HG03159 (cell line): Measurements from ENCODE around the gene BDH1.
"Not testable (repeated sequence)": the region's sequence is repeated elsewhere in the genome, so short reads cannot be mapped to it uniquely, and the experiment has no call there.

ENCODE experiments used
- ATAC-seq: cut with Tn5 transposase; IDR thresholded peaks from one replicate; pipeline ENCODE4 v1.9.1; 2021; ENCODE audit warnings: mild to moderate bottlenecking, moderate library complexity; ENCODE audit not compliant: unreplicated experiment

BDH1 gene, protein sequence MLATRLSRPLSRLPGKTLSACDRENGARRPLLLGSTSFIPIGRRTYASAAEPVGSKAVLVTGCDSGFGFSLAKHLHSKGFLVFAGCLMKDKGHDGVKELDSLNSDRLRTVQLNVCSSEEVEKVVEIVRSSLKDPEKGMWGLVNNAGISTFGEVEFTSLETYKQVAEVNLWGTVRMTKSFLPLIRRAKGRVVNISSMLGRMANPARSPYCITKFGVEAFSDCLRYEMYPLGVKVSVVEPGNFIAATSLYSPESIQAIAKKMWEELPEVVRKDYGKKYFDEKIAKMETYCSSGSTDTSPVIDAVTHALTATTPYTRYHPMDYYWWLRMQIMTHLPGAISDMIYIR

DNA sequence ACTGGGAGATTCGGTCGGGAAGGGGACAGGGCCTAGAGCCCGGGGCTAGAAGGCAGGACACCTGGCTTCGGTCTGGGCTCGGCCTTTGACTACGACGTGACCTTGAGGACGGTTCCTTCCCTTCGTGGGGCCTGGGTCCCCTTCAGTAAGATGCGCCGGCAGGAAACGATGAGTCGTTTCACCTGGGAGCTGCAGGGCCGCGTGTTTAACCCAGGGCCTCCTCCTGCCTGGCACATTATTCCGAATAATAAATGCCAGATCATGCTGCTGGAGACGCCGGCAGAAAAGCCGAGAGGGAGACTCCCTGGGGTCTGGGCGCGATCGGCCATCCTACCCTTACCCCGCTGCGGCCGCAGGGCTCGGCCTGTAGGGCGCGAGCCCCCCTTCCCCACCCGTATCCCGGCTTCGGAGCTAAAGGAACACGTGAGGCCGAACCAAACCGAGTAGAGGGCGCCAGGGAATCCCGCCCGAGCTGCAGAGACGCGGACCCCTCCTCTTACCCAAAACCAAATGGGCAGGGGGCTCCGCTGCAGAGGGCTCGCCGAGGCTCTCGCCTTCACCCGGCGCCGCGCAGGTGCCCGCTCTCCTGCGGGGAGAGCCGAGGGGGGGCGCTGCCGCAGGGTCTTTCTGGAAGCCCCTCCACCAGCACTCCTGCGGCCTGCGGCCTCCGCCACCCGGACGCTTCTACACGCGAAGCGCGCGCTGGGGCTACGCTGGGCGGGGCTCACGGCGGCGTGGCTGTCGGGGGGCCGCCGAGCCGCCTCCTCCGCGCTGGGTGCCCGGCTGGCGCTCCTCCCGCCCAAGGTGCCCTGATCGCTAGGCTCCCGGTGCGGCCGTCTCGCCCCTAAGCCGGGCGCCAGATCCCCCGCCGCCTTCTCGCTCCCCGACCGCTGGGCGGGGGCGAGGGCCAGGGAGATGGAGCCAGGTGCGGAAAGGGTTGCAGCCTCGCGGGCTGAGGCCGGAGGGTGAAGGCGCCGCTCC lies at the start of gene BDH1:
Gene BDH1, minus strand, starts transcription at position 688 of the 981 bp plus-strand sequence. CDS start 9,525 bp downstream, outside the sequence.
- peak; percentile 34 for ATAC-seq

DNA sequence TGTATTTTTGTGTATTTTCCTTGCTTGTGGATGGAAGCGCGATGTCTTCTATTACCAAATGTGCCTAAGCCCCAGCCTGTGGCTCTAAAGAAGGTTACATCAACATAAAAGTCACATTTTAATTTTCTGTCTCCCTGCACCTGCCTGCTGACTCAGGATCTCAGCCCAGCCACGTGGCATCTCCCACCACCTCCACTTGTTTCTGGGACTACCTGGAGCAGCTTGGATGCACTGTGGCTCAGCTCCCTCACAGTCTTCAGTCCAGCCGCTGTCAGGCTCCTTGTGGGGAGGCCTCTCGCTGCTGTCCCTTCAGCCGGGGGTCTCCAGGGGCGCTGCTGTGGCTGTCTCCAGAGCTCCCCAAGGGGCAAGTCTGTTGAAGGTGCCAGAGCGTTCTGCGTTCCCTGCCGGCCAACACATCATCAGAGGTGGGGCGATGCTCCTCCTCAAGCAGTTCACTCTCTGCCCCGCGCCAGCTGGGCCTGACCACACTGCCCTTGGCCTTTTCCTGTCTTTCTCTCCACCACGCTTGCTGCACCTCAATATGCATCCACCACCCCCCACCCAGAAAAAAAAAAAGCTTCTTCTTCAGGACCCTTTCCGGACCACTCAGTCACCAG lies 47.7 kb upstream of the BDH1 start:
- no peak for ATAC-seq

DNA sequence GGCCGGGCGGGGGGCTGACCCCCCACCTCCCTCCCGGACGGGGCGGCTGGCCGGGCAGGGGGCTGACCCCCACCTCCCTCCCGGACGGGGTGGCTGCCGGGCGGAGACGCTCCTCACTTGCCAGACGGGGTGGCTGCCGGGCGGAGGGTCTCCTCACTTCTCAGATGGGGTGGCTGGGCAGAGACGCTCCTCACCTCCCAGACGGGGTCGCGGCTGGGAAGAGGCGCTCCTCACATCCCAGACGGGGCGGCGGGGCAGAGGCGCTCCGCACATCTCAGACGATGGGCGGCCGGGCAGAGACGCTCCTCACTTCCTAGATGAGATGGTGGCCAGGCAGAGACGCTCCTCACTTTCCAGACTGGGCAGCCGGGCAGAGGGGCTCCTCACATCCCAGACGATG lies 46.6 kb upstream of the BDH1 start:
- ATAC-seq, result not testable (repeated sequence)

DNA sequence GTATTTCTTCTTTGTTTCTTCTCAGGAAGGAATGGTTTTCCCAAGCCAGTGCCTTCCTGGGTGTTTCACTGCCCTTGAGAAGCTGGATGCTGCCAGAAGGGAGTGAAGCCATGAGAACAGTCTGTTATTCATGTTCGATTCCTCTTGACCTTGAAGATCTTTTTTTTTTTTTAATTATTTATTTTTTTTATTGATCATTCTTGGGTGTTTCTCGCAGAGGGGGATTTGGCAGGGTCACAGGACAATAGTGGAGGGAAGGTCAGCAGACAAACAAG lies 45.7 kb upstream of the BDH1 start:
- not testable (repeated sequence) for ATAC-seq

DNA sequence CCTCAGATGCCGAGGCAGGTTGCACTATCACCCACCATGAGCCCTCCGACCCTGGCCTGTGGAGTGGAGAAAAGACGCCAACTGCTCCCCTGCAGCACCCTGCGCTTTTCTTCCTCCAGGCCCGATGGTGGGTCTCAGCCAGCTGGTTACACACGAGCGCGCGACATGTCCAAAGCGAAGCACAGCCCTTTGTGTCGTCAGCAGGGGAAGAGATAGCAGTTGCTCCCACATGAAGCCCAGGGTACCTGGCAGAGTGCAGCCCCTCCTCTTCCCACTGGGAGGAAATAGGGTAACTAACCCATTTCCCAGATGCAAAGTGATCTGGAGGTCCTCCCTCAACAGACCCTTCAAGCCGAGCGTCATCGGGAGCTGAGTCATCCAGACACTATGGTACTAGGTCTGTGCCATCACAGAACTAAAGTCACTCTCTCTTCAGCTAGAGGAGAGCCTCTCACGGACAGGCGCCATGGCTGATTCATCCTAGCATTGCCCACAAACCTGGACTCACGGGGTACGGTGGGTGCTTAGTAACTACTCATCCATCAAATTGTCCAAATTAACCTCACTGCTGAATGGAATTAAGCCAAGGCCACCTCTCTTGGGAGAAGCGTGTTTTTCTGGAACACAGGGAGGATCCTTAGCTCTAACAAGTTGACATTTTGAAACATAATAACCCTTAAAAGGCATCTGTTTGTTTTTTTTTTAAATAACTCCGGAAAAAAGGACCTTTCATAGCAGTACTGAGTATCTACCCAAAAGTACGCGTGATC lies 45.2 kb upstream of the BDH1 start:
- no peak for ATAC-seq

DNA sequence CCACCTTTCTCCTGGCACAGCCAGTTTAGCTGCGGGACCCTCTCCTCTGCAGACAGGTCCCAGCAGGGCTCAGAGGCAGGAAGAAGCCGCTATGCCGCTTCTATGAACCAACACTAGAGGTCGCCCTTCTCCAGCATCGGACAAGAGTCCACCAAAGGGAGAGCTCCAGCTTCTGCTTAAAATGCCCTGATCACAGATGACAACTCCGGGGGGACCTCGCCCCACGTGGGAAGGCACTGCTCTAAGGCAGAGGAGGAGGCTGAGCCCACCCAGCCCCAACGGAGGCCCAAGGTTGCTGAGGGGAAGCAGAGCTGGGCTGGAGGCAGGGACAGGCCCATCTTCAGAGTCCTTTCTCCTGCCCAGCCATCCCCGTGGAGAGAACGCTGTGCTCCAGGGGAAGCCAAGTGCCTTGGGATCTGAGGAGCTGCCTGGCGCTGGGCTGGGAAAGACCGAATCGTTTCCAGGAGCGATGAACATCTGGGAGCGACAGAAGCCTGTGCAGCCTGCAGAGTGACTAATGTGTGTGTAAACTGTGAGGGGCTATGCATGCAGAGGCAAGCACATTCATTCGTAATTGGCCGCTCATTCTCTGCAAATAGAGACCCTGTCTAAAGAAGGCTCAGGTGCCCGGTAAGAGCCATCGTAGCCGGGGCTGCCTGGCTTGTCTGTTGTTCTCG lies 43.5 kb upstream of the BDH1 start:
- ATAC-seq, result peak; percentile 85

DNA sequence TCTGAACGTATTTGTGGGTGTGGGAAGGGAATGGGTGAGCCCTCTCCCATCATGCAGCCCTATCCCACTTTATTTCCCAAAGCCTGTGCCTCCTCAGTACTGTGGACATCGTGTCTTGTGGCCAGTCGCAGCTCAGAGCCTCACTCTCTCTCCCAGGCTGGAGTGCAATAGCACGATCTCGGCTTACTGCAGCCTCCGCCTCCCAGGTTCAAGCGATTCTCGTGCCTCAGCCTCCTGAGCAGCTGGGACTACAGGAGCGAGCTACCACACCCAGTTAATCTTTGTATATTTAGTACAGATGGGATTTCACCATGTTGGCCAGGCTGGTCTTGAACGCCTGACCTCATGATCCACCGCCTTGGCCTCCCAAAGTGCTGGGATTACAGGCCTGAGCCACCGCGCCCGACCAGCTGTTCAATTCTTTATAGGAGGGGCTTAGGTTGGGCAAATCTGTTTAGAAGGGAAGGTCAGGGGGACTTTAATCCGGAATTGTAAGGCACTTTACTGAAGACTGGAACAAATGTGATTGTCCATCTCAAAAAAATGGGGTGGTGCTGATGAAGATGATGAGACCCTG lies 42.7 kb upstream of the BDH1 start:
- ATAC-seq, result no peak

DNA sequence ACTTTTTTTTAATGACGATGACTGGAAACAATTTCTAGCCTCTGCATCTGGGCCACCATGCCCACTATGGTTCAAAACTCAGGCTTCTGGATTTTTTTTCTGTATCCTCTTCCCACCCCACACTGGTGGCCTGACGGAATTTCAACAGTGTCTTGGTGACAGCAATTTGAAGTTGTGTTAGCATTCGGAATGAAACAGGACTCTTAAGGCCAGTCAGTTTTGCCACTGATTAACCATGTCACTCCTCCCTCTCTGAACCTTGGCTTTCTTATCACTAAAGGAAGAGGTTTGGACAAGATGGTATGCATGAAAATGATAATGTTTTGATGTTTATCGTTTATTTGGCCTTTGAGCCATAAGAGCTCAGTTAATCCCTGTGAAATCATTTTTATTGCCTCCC lies 41.6 kb upstream of the BDH1 start:
- ATAC-seq, result no peak

DNA sequence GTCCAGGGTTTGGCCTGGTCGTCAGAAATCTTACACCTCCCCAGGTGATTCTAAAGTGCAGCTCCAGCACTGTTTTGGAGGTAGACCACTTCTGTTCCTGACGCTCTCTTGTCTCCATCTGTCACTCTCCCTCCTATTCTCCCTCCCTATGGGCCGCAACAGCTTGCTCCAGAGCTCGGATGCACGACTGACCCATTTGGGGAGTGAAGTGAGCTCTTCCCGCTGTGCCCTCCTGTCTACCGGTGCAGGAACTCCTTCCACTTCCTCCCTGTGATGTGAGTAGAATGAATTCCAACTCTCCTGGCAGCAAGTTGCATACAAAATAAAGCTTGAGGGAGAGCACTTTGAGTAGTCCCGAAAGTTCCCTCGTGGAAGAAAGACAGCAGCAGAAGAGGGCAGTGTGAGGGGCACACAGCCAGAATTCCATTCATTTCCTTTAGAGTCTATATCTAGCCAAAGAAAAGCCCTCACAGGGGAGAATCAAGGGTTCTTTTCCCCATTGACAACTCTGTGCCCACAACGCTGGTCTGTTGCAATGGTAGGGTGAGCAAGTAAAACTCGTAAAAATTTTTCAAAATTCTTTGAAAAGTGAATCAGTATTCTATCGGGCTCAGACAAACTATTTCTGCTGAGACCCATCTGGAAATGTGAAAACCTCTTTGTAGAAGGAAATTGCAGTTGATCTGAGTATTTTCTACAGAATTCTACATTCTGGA lies 39.9 kb upstream of the BDH1 start:
- no peak for ATAC-seq

DNA sequence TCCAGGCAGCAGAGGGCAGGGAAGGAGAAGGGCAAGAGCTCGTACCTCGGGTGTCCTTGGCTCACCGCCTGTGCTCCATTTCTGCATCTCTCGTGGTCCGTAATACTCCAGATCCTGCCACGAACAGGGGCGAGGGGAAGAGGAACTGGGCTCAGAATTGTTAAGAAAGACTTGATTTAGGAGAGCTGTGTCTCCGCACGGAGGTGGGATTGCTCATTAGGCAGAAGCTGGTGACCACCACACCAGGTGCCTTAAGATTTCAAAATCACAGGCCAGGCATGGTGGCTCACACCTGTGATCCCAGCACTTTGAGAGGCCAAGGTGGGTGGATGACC lies 37.2 kb upstream of the BDH1 start:
- no peak for ATAC-seq

DNA sequence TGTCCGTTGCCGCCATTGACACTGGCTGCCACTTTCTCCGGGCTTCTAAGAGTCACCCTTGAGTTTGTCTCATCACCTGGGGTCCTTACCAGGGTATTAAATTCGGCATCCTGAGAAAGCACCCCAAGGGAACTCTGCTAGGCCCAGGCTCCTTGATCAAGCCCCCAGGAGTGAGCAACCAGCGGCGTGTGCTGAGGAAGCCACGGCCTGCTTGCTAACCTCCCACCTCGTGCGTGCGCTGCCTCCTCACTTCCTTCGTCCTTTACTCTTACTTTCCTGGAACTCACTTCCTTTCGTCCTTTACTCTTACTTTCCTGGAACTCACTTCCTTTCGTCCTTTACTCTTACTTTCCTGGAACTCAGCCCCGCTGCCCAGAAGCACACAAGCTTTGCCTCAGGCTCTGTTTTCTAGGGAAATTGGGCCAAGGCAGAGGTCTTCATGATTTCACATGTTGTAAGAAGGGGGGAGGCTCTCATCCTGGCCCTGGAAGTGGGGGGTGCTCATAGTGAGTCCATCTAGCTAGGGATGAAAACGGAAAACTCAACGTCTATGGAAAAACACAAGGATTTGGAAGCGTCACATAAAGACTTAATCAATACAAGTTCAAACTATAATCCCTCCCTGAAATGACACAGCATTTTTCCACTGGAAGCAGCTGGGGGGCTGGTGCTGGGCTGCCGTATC lies 36.7 kb upstream of the BDH1 start:
- no peak for ATAC-seq

DNA sequence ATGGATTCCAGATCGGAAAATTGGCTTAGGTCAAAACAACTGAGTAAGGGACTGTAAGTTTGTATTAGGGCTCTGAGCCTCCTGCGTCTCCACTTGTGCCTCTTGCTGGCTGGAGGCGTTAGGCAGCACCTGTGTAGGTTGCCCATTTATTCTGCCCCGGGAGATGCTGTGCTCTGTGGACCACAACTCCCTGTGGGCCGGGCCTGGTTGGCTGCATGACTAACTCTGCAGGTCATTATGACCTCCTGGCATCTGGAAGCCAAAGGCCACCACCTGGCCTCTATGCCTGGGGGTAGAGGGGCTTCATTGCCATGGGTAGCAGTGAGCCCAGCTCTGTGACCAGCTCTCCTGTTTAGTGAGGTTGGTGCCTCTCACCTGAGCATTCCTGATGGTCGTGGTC lies 36.0 kb upstream of the BDH1 start:
- no peak for ATAC-seq

DNA sequence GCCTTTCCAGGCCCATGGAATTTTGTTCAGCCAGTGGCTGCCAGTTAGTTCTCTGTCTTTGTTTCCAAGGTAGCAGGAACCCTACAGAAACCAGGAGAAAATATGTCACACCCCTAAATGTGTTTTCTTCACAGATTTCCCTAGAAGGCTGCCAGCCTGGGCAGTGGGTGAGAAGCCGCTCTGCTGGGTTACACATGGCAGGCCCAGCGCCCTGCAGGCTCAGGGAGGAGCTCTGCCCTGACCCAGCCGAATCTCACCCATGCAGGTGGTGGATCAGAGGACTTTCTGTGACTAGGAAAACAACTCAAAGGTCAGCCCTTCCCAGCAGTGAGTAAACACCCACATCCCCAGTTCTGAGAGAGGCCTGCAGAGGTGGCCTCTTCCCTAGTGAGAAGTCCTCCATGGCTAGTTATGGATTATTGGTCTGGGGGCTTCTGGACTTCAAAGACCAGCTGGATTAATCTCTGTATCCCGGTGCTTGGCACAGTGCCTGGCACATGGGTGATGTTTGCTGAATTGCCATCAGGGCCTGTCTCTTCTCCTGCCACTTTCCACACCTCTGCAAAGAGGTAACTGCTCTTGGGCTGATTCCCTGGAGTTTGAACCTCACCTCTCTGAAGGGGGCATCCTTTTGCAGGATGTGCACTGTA lies 34.7 kb upstream of the BDH1 start:
- no peak for ATAC-seq

DNA sequence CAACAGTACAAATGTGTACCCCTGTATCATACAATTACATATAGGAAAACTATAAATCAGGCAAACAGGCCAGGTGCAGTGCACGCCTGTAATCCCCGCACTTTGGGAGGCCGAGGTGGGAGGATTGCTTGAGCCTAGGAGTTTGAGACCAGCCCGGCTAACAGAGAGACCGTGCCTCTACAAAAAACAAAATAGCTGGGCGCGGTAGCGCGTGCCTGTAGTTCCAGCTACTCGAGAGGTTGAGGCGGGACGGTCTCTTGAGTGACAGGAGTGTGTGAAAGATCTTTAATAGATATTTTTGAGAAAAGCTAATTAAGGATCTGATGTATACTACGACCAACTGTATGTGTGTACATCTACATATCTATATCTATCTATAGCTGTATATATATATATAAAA lies 33.8 kb upstream of the BDH1 start:
- ATAC-seq, result no peak

DNA sequence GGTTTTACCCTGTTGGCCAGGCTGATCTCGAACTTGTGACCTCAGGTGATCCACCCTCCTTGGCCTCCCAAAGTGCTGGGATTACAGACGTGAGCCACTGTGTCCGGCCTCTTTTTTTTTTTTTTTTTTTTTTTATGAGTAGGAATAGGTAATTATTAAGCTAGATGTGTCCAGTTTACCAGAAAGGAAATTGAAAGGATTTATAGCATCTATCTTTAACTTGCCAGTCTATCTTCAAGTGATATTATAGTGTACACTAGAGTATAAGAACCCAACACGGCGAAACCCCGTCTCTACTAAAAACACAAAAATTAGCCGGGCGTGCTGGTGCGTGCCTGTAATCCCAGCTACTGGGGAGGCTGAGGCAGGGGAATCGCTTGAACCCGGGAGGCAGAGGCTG lies 31.0 kb upstream of the BDH1 start:
- not testable (repeated sequence) for ATAC-seq

DNA sequence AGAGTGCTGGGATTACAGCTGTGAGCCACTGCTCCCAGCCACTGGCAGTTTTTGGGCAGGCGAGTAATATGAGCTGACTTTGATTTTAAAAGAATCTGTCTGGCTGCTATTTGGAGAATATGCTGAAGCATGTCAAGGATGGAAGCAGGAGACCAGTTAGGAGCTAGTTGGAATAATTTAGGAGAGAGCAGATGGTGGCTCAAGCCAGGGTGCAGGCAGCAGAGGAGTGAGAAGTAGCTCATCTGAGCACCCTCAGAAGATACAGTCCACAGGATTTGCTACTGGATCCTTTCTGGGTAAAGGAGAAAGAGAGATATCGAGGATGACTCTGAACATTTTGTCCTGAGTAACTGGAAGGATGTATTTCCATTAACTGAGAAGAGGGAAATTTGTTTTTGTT lies 30.4 kb upstream of the BDH1 start:
- no peak for ATAC-seq

DNA sequence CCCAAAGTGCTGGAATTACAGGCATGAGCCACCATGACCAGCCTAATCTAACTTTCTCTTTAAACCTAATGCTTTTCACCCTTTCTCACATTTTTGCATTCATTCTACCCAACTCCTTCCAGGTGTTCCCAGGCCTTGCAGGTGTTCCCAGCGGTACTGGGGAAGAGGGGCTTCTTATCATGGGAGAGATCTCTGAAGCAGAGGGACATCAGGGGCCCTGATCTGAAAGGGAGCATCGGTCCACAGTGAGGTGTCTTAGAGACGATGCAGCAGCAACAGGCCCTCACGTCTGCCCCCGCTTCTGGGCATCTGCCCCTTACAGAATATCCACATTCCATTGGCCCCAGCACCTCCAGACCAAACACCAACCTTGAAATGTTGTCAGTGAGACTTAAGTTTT lies 29.0 kb upstream of the BDH1 start:
- ATAC-seq, result no peak

DNA sequence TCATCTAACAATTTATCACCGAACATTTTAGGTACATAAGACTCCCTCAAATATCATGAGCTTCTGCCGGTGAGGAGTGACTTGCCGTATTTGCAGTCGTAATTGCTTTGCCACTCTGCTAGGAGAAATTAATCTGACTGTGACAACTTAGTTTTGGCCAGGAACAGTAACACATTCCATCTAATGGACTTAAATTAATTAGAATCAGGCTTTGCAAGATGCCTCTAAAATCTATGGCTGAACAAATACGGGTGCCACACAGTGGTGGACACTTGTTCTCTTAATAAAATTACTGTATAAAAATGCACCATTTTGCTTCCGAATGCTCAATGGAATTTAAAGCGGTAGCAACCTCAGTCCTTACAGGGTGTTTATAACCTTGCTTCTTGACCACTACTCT lies 27.6 kb upstream of the BDH1 start:
- ATAC-seq, result no peak
